ENCODE measurements around the gene ZBTB20.

The ZBTB20 gene

DNA sequence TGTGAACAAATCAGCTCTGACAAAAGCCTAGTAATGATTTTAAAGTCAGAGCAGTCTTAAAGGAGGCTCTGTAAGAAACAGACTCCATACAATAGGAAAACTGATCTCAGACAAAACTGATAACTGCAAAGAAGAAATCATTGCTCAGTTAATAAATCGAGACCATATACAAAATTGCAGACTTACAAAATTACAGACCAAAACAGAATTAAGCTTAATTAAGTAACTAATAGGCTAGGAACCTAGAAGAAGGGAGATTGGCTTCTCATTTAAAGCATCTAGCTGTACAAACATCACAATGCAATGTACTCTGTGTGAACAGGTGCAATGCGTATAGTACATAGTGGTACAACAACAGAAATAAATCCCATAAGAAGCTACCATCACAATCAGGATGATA, 46.3 kb downstream of the ZBTB20 start:
- ATAC-seq, result peak; percentile 37

DNA sequence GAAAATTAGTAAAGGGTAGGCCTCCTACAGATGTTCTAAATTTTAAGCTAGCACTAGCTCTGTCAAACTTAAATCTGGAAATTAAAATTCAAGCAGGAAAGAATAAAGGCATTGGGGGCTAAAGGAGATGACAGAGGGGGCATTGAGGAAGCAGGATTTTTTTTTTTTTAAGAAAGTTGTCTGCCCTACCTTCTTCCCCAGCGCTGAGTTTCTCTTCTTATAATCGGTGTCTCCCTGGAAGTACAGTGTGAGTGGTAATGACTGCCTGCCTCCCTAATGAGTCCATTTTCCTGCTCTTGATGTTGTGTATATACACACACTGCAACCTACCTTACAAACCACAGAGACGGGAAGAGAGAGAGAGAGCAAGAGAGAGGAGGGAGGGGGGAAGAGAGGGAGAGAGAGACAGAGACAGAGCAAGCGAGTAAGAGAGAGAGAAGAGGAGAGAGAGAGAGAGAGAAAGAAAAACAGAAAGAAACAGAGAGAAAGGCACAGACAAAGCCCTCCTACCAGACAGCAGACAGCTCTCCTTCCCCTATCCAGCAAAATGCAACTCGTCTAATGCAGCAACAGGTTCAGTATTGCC, 47.0 kb downstream of the ZBTB20 start:
- peak; percentile 93 for ATAC-seq
- no peak for TF ChIP-seq GLIS3 (CRISPR knock-in tag; IDR thresholded peaks at IDR 0.05)

More for the DNA sequence above, 46.3 kb downstream of the ZBTB20 start:
- TF ChIP-seq BACH2 (CRISPR knock-in tag; IDR thresholded peaks at IDR 0.05; ENCODE audit: borderline replicate concordance), result no peak
- TF ChIP-seq RARB (CRISPR knock-in tag; IDR thresholded peaks at IDR 0.05), result no peak
- TF ChIP-seq PPARA (CRISPR knock-in tag; IDR thresholded peaks at IDR 0.05; ENCODE audit: borderline replicate concordance), result no peak
- TF ChIP-seq TOX (CRISPR knock-in tag; IDR thresholded peaks at IDR 0.05; ENCODE audit: borderline replicate concordance), result no peak
- TF ChIP-seq ARNTL (CRISPR knock-in tag; IDR thresholded peaks at IDR 0.05; ENCODE audit: borderline replicate concordance, low read depth), result no peak
- no peak for TF ChIP-seq OSR1 (CRISPR knock-in tag; IDR thresholded peaks at IDR 0.05)
- TF ChIP-seq POU6F1 (CRISPR knock-in tag; IDR thresholded peaks at IDR 0.05; ENCODE audit: borderline replicate concordance, low read depth), result no peak
- TF ChIP-seq ZFP3 (CRISPR knock-in tag; IDR thresholded peaks at IDR 0.05), result no peak
- no peak for TF ChIP-seq ZFP30 (CRISPR knock-in tag; IDR thresholded peaks at IDR 0.05)
- no peak for TF ChIP-seq CSRNP3 (CRISPR knock-in tag; IDR thresholded peaks at IDR 0.05)
- no peak for TF ChIP-seq ISL1 (CRISPR knock-in tag; IDR thresholded peaks at IDR 0.05)
- TF ChIP-seq TSHZ2 (CRISPR knock-in tag; IDR thresholded peaks at IDR 0.05), result no peak
- no peak for TF ChIP-seq ZNF565 (CRISPR knock-in tag; conservative IDR thresholded peaks at IDR 0.05; ENCODE audit: low read depth)
- TF ChIP-seq, protein P1, sequence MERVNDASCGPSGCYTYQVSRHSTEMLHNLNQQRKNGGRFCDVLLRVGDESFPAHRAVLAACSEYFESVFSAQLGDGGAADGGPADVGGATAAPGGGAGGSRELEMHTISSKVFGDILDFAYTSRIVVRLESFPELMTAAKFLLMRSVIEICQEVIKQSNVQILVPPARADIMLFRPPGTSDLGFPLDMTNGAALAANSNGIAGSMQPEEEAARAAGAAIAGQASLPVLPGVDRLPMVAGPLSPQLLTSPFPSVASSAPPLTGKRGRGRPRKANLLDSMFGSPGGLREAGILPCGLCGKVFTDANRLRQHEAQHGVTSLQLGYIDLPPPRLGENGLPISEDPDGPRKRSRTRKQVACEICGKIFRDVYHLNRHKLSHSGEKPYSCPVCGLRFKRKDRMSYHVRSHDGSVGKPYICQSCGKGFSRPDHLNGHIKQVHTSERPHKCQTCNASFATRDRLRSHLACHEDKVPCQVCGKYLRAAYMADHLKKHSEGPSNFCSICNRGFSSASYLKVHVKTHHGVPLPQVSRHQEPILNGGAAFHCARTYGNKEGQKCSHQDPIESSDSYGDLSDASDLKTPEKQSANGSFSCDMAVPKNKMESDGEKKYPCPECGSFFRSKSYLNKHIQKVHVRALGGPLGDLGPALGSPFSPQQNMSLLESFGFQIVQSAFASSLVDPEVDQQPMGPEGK (CRISPR knock-in tag; IDR thresholded peaks at IDR 0.05; ENCODE audit: borderline replicate concordance), result no peak

- ATAC-seq, result peak; percentile 47
- TF ChIP-seq CSRNP3 (CRISPR knock-in tag; IDR thresholded peaks at IDR 0.05) (no peak), CSDC2 (CRISPR knock-in tag; IDR thresholded peaks at IDR 0.05) (no peak), CREB5 (CRISPR knock-in tag; IDR thresholded peaks at IDR 0.05; ENCODE audit: low read depth) (no peak), ZNF8 (CRISPR knock-in tag; IDR thresholded peaks at IDR 0.05) (no peak), OSR1 (CRISPR knock-in tag; IDR thresholded peaks at IDR 0.05) (no peak), BACH2 (CRISPR knock-in tag; IDR thresholded peaks at IDR 0.05; ENCODE audit: borderline replicate concordance) (no peak), ZC3H10 (CRISPR knock-in tag; IDR thresholded peaks at IDR 0.05) (no peak), RARB (CRISPR knock-in tag; IDR thresholded peaks at IDR 0.05) (no peak), ZNF565 (CRISPR knock-in tag; conservative IDR thresholded peaks at IDR 0.05; ENCODE audit: low read depth) (no peak), PPARA (CRISPR knock-in tag; IDR thresholded peaks at IDR 0.05; ENCODE audit: borderline replicate concordance) (no peak), ZFP3 (CRISPR knock-in tag; IDR thresholded peaks at IDR 0.05) (no peak), TOX (CRISPR knock-in tag; IDR thresholded peaks at IDR 0.05; ENCODE audit: borderline replicate concordance) (no peak)
- TF ChIP-seq, protein P1 (CRISPR knock-in tag; IDR thresholded peaks at IDR 0.05; ENCODE audit: borderline replicate concordance), result no peak
These were observed 47.7 kb downstream of the ZBTB20 start for GRCh38 chr3:115099134-115099985.

Measured in SK-N-SH treated with all-trans-retinoic acid at 6 μM for 48 hours (cell line).